Activated CD4-positive, alpha-beta T cell treated with anti-CD3 and anti-CD28 coated beads, Interleukin-10, Interleukin-2, amounts not matched to agents 100 ng/mL and 50 ng/mL, durations not matched to agents 16 hours and 8 hours (primary cell): ENCODE data around the gene ASH1L.
A peak's percentile ranks its signal among the peaks of the same experiment; 100 is the strongest.
"Not testable (repeated sequence)": the region's sequence is repeated elsewhere in the genome, so short reads cannot be mapped to it uniquely, and the experiment has no call there.

Experiments
- DNase-seq: peaks from one replicate; pipeline ENCODE4 v3.0.0-alpha.2; 2020

The ASH1L gene, protein sequence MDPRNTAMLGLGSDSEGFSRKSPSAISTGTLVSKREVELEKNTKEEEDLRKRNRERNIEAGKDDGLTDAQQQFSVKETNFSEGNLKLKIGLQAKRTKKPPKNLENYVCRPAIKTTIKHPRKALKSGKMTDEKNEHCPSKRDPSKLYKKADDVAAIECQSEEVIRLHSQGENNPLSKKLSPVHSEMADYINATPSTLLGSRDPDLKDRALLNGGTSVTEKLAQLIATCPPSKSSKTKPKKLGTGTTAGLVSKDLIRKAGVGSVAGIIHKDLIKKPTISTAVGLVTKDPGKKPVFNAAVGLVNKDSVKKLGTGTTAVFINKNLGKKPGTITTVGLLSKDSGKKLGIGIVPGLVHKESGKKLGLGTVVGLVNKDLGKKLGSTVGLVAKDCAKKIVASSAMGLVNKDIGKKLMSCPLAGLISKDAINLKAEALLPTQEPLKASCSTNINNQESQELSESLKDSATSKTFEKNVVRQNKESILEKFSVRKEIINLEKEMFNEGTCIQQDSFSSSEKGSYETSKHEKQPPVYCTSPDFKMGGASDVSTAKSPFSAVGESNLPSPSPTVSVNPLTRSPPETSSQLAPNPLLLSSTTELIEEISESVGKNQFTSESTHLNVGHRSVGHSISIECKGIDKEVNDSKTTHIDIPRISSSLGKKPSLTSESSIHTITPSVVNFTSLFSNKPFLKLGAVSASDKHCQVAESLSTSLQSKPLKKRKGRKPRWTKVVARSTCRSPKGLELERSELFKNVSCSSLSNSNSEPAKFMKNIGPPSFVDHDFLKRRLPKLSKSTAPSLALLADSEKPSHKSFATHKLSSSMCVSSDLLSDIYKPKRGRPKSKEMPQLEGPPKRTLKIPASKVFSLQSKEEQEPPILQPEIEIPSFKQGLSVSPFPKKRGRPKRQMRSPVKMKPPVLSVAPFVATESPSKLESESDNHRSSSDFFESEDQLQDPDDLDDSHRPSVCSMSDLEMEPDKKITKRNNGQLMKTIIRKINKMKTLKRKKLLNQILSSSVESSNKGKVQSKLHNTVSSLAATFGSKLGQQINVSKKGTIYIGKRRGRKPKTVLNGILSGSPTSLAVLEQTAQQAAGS (N-terminal part only)

DNA sequence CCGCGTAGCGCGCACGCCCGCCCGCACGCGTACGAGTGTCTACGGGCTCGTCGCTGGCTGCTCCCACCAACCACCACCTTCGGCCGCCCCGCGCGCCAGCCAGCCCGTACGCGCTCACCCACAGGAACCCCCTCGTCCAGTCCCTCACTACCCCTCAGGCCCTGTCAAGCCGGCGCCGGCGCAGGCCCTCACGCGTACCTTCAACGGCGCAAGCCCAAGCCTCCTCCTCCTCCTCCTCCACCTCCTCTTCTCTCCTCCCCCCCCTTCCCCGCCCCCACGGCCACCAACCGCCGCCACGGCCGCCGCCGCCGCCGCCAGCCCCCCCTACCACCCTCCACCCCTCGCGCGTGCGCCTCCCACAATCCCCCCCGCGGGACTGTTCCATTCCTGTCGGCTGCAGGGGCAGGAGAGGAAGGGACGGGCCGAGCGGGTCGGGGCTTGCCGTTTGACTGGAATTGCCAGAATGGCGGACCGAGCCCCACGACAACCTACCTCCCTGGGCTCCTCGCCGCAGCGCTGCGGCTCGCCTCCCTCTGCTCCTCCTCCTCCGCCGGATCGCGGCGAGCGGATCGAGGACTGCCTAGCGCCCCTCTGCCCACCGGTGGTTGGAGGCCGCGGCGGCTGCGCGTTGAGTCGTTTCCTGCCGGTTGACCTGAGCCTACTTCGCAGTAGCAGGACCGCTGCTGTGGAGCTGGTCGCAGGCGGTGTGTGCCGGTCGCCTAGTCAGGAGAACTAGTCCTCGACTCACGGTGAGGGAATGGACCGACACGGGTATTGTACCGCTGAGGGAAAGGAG lies at the start of gene ASH1L:
Gene ASH1L, minus strand, starts transcription at position 223 of the 796 bp plus-strand sequence. CDS start 41,284 bp downstream, outside the sequence.
- DNase-seq = peak; percentile 94

DNA sequence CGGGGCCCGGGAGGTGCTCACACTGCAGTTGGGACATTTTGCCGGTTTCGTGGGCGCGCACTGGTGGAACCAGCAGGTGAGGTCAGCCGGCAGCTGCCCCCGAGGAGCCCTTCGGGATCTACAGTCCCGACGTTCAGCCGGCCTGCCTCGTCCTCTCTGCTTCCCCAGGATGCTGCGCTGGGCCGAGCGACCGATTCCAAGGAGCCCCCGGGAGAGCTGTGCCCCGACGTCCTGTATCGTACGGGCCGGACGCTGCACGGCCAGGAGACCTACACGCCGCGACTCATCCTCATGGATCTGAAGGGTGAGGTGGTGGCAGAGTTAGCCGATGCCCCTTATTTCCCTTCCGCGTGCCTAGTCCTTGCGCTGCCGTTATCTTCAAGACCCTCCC lies 47.6 kb upstream of the ASH1L start:
- not testable (repeated sequence) for DNase-seq

DNA sequence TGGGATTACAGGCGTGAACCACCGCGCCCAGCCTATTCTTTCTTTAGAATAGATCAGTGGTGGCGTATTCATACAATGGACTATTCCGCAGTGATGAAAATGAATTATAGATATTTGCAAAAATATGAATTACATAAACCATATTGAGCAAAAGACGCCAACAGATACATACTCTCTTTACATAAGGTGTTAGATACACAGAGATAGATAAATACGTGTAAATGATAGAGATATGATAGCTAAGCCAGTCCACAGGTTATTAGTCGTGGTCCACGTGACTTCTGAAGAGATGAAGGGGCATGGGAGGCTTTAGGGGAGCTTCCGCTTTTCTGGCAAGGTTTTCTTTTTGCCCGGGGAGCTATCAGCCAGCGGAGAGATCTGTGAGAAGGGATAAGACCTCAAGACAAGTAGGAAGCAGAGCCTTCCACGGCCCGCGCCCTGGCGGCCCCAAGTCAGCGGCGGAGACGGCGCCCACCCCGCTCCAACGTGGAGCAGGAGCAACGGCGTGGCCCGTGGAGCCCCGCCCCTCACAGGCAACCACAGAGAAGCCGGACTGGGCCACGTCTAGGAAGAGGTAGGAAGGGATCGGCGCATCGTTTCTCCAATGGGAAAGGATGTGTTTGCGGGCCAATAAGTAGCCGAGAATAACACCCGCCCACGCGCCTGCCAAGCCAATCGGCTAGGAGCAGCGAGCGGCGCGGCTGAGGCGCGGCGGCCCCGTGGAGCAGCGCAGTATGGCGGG lies 47.1 kb upstream of the ASH1L start, which contains the start of gene MSTO1:
Gene MSTO1, plus strand, starts transcription at position 704 of the 742 bp plus-strand sequence. Its CDS starts 31 bp downstream, at position 735.
- DNase-seq = peak; percentile 99

DNA sequence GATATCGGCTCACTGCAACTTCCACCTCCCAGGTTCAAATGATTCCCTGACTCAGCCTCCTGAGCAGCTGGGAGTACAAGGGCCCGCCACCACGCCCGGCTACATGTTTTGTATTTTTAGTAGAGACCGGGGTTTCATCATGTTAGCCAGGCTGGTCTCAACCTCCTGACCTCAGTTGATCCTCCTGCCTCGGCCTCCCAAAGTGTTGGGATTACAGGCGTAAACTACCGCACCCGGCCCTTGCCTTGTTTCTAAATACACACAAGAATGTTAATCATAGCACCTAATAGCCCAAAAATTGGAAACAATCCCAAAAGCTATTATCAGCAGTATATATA lies 46.3 kb upstream of the ASH1L start:
- DNase-seq = no peak

DNA sequence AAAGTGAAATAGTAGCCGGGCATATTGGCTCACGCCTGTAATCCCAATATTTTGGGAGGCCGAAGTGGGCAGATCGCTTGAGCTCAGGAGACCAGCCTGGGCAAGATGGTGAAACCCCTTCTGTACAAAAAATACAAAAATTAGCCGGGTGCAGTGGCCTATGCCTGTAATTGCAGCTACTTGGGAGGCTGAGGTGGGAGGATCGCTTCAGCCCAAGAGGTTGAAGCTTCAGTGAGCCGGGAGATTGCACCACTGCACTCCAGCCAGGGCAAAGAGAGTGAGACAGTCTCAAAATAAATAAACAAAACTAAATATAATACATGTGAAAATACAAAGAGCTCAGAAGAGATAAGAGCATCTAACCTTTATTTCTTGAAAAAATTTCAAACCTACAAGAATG lies 45.1 kb upstream of the ASH1L start:
- DNase-seq = peak; percentile 16

DNA sequence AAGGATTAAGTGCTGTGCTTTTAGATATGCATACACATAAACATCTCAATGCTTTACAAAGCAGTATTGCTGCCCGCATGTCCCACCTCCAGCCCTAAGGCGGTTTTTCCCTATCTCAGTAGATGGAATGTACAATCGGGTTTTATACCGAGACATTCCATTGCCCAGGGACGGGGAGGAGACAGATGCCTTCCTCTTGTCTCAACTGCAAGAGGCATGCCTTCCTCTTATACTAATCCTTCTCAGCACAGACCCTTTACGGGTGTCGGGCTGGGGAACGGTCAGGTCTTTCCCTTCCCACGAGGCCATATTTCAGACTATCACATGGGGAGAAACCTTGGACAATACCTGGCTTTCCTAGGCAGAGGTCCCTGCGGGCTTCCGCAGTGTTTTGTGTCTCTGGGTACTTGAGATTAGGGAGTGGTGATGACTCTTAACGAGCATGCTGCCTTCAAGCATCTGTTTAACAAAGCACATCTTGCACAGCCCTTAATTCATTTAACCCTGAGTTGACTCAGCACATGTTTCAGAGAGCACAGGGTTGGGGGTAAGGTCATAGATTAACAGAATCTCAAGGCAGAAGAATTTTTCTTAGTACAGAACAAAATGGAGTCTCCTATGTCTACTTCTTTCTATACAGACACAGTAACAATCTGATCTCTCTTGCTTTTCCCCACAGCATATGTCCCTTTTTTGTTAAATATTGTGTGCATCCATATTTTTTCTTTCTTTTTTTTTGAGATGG lies 37.4 kb upstream of the ASH1L start:
- DNase-seq = not testable (repeated sequence)

DNA sequence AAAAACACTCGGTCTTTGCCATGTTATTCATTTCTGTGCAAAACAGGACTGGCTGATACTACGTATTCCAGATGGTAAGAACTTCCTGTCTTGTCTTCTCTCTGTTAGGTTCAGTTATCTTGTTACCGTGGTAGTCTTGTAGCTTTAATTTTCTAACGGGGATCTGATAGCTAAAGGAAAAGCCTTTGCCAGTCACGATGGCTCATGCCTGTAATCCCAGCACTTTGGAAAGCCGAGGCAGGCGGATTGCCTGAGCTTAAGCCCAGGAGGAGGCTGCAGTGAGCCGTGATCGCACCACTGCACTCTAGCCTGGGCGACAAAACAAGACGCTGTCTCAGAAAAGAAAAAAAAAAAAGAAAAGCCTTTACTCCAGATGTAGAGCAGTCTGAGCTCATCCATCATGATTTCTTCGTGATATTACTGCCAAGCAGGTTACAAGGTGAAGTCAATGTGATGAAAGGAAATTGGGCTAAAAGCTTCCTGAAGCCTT lies 36.3 kb upstream of the ASH1L start:
- DNase-seq = no peak

DNA sequence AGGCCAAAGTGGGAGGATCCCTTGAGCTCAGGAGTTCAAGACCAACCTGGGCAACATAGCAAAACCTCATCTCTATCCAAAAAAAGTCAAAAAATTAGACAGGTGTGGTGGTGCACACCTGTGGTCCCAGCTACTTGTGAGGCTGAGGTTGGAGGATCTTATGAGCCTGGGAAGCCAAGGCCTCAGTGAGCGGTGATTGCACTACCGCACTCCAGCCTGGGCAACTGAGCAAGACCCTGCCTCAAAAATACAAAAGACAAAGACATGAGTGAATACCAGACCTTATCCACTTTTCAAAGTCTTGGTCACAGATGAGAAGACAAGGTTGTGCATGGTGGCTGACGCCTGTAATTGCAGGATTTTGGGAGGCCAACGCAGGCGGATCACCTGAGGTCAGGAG lies 34.3 kb upstream of the ASH1L start:
- no peak for DNase-seq

DNA sequence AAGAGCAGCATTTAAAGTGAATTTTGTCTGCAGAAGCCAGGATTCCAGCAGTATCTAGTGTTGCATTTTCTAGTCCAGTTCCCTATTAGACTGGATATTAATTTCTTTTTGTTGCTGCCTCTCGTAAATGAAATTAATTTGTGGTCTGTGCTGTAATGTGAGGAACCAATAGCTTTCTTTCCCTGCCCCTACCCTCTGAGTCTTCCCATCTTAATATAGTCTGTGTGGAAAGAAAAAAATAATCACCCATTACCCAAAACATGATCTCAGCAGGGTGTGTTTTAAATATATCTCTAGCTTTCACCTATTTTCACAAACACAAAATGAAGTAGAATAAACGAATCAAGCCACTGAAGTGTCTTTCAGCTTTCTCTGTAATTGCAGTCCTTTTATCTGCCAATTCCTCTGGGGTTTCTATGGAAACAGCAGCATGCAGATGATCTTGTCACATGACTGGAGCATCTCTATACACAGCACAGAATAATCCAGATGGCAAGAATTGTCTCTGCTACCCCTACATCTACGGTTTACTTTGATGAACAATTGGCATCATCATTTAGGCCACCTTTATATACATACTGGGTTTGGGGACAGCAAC lies 33.4 kb upstream of the ASH1L start:
- DNase-seq = not testable (repeated sequence)

DNA sequence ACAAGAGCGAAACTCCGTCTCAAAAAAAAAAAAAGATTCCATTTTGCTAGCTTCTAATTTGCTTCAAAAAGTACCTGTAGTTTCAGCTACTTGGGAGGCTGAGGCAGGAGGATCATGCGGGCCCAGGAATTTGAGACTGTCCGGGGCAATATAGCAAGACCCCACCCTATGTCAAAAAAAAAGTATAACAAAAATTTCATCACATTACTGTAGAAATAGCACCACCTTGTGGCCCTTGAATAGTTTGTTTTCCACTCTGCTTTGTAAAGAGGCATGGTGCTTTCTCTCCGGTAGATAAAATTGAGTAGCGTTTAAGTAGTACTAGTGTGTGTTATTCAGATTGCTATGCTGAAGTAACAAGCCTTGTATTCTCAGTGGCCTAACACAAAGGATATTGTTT lies 29.2 kb upstream of the ASH1L start:
- peak; percentile 59 for DNase-seq

DNA sequence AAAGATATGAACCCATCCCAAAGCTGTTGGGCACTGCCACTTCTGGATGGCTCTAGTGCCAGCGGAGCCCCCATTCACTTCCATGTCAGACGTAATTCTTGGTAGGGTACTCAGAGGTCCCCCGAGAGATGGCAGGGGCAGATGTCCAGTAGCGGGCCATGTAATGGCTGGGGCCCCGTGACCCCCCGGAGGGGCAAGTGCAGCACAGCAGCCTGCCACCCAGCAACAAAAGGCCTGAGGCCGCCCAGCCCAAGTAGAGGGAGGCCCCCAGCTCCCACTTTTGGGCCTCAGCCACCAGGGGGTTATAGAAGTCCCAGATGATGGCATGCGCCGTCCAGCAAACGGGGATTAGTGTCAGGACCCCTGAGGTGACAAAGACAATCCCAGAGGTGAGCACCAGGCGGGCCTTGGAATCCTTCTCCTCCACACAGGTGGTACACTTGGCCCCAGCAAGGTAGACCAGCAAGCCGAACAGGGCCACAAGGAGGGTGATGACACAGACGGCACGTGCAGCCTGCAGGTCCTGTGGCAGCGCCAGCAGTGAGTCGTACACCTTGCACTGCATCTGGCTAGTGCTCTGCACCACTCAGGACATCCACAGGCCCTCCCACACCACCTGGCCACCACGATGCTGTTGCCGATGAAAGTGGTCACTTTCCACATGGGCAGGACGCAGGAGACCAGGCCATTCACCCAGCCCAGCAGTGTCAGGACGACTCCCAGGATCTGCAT lies 28.1 kb upstream of the ASH1L start:
- DNase-seq = not testable (repeated sequence)

DNA sequence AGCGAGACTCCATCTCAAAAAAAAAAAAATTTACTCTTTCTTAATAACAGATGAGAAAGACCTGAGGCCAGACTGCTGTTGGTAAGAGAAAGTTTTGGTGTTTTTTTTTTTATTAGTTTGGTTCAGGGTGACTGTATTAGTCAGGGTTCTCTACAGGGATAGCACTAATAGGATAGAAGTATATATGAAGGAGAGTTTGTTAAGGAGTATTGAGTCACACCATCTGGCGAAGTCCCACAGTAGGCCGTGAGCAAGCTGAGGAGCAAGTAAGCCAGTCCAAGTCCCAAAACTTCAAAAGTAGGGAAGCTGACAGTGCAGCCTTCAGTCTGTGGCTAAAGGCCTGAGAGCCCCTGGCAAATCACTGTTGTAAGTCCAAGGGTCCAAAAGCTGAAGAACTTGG lies 26.7 kb upstream of the ASH1L start:
- not testable (repeated sequence) for DNase-seq

DNA sequence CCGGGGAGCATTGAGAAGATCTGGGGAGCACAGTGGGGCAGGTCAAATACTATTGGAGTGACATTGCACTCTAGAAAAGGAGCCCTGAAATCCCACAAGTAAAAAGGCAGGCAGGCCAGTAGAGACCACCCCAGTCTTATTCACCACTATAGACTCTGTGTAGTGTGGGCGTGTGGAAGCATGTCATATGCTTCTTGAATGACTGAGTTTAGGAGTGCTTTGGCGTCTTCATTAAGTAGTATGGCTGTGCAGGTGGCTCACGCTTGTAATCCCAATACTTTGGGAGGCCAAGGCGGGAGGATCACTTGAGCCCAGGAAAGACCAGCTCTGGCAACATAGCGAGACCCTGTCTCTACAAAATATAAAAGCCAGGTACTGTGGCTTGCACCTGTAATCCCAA lies 21.2 kb upstream of the ASH1L start:
- not testable (repeated sequence) for DNase-seq

DNA sequence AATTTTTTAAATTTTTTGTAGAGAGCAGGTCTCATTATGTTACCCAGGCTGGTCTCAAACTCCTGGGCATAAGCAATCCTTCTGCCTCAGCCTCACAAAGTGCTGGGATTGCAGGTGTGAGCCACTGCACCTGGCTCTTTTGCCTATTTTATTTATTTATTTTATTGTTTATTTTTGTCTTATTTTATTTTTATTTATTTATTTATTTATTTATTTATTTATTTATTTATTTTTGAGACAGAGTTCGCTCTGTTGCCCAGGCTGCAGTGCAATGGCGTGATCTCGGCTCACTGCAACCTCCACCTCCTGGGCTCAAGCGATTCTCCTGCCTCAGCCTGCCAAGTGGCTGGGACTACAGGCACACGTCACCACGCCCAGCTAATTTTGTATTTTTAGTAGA lies 13.0 kb upstream of the ASH1L start:
- not testable (repeated sequence) for DNase-seq

DNA sequence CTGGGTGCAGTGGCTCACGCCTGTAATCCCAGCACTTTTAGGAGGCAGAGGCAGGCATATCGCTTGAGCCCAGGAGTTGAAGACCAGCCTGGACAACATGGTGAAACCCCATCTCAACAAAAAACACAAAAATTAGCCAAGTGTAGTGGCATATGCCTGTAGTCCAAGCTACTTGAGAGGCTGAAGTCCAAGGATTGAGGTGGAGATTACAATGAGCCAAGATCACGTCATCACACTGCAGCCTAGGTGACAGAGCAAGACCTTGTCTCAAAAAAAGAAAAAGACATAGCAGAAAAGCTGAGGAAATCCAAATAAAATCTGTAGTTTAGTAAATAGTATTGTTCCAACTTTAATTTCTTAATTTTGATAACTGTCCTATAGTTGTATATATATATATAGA lies 11.5 kb upstream of the ASH1L start:
- DNase-seq = no peak

DNA sequence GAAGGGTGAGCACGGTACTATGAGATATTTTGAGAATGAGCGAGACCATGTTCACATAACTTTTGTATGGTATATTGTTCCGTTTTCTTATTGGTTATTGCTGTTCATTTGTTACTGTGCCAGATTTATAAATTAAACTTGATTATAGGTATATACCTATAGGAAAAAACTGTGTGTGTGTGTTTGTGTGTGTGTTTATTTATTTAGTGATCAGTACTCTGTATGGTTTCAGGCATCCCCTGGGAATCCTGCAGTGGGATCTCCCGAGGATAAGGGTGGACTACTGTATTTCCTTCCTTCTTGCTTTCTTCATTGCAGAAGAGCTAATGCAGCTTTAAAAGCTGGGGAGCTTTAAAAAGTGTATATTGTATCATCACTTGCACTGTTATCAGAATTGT lies 8.0 kb upstream of the ASH1L start:
- DNase-seq = no peak

DNA sequence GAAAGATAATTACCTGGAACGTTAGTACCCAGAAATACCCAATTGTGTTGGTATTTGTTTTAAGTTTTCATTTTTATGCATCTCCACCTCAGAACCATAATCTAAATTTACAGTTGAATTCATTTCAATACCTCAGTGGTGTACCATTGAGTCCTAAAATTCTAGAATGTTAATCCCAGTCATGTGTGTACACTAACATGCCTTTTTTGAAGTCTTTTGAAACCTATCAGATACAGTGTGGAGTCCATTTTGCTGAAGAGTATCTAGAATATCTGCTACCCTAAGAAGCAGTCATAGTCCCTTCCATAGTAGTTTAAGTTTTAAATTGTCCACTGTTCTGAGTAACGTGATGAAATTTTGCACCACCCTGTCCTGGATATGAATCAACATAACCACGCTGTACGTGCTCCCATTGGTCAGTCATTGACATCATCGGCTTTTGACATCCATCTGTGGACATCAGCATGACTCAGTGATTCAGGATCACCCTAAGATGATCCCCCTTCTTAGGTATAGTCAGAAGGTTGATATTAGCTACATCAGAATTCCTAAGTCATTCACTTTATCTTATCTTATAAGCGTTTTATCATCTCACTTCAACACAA lies 7.5 kb upstream of the ASH1L start:
- peak; percentile 23 for DNase-seq

DNA sequence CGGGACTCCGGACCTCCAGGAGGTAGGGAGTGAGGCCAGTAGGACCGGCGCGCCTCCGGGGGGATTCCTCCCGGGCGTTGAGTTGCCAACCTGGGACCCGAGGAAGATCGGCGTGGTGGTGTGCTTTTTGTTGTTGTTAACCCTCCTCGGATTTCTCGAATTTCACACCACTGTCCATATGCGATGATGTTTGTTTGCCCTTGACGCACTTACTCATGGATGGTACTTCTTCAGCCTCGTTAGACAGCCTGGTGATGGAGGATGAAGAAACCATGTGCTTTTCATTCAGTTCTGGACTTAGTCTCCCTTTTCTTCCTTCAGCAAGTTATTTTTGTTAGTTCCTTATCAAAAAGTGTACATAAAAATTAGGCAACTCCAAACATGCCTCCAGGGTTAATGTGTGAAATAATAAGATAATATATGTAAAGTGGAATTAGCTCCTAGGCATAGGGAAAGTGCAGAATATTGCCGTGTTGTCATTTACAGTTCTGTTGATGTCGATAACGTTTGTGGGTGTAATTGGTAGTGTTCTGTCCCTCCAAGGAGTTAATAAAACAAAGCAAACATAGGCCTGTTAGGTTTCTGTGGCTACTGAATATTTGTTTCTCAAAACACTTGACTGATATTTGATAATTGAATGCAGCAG lies 897 bp upstream of the ASH1L start:
- peak; percentile 16 for DNase-seq
